SK-N-MC (cell line): Measurements from ENCODE around the gene LRPPRC.

Source experiments
- EZH2 ChIP-seq: fragments of 200-600 bp; sonication (generic); IDR thresholded peaks from one replicate; pipeline ENCODE4 v1.6.1; 2017; ENCODE audit warnings: antibody characterized with exemption
- FOXP2 ChIP-seq: optimal IDR thresholded peaks from 2 replicates; pipeline ENCODE3; 2011; ENCODE audit warnings: mild to moderate bottlenecking, moderate library complexity; ENCODE audit not compliant: insufficient read depth; ENCODE audit errors: extremely low read length, control extremely low read depth
- POLR2AphosphoS5 ChIP-seq: IDR thresholded peaks from 2 replicates; pipeline ENCODE4 v1.6.1; 2012; ENCODE audit warnings: mild to moderate bottlenecking, low read depth, low read length, borderline replicate concordance

GRCh38 chr2:43872151-43872550 lies 123.6 kb downstream of the LRPPRC start:
- TF ChIP-seq EZH2 (no peak), POLR2AphosphoS5 (no peak), FOXP2 (no peak)
